ENCODE data around the gene TNNC1. TPM values are rescaled to one million over a fixed set of nuclear protein-coding genes. Genes with fewer than 3 reads are reported as not detected.

TNNC1 gene
- total and polyA plus RNA-seq, 2 of the 13 experiments (the other 11 are each of a cell fraction or from before 2014, with no cell fraction given), result 11.8 to 36.4 TPM

GRCh38 chr3:52444860-52445793 is 8.7 kb downstream of the TNNC1 start, which contains the start of gene SEMA3G (continued):
- TF ChIP-seq NR1H2 (CRISPR knock-in tag; IDR thresholded peaks at IDR 0.05; ENCODE audit: borderline replicate concordance, low read depth), result no peak
- peak; percentile 58; the same call in 1 of the 2 replicates for TF ChIP-seq ZNF609 (CRISPR knock-in tag; IDR thresholded peaks at IDR 0.05; ENCODE audit: borderline replicate concordance)
- TF ChIP-seq ZFP36L1 (CRISPR knock-in tag; IDR thresholded peaks at IDR 0.05), result peak; percentile 87; the same call in 1 of the 2 replicates
- no peak for TF ChIP-seq MTF2 (CRISPR knock-in tag; IDR thresholded peaks at IDR 0.05; ENCODE audit: borderline replicate concordance)
- no peak for TF ChIP-seq ZFP1 (CRISPR knock-in tag; IDR thresholded peaks at IDR 0.05)
- TF ChIP-seq ZNF430 (CRISPR knock-in tag; IDR thresholded peaks at IDR 0.05), result peak; percentile 84; the same call in 1 of the 2 replicates
- TF ChIP-seq, protein P1, sequence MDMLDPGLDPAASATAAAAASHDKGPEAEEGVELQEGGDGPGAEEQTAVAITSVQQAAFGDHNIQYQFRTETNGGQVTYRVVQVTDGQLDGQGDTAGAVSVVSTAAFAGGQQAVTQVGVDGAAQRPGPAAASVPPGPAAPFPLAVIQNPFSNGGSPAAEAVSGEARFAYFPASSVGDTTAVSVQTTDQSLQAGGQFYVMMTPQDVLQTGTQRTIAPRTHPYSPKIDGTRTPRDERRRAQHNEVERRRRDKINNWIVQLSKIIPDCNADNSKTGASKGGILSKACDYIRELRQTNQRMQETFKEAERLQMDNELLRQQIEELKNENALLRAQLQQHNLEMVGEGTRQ (IDR thresholded peaks at IDR 0.05; ENCODE audit: low read depth, low read length), result no peak
- TF ChIP-seq, protein P1 (CRISPR knock-in tag; IDR thresholded peaks at IDR 0.05; ENCODE audit: borderline replicate concordance), result no peak; the same call in 1 of the 2 replicates
- no peak for TF ChIP-seq PHB2 (IDR thresholded peaks at IDR 0.05; ENCODE audit: partially characterized antibody)
- TF ChIP-seq ZNF564 (CRISPR knock-in tag; IDR thresholded peaks at IDR 0.05), result no peak
- TF ChIP-seq PPARG (CRISPR knock-in tag; conservative IDR thresholded peaks at IDR 0.05), result no peak; the same call in 1 of the 2 replicates
- no peak for TF ChIP-seq ZNF672 (CRISPR knock-in tag; IDR thresholded peaks at IDR 0.05)
- no peak for TF ChIP-seq CC2D1A (CRISPR knock-in tag; IDR thresholded peaks at IDR 0.05)
- TF ChIP-seq UBTF (CRISPR knock-in tag; IDR thresholded peaks at IDR 0.05), result peak; percentile 72
- TF ChIP-seq ZNF34 (CRISPR knock-in tag; IDR thresholded peaks at IDR 0.05; ENCODE audit: borderline replicate concordance), result no peak
- TF ChIP-seq, protein P2, sequence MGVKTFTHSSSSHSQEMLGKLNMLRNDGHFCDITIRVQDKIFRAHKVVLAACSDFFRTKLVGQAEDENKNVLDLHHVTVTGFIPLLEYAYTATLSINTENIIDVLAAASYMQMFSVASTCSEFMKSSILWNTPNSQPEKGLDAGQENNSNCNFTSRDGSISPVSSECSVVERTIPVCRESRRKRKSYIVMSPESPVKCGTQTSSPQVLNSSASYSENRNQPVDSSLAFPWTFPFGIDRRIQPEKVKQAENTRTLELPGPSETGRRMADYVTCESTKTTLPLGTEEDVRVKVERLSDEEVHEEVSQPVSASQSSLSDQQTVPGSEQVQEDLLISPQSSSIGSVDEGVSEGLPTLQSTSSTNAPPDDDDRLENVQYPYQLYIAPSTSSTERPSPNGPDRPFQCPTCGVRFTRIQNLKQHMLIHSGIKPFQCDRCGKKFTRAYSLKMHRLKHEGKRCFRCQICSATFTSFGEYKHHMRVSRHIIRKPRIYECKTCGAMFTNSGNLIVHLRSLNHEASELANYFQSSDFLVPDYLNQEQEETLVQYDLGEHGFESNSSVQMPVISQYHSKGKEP (CRISPR knock-in tag; IDR thresholded peaks at IDR 0.05), result no peak
- TF ChIP-seq ZNF558 (CRISPR knock-in tag; IDR thresholded peaks at IDR 0.05; ENCODE audit: borderline replicate concordance), result no peak
- TF ChIP-seq ZNF350 (CRISPR knock-in tag; IDR thresholded peaks at IDR 0.05; ENCODE audit: borderline replicate concordance, low read depth), result peak; percentile 70; the same call in 1 of the 2 replicates

All from HepG2 (cell line).